ENCODE results near the gene TCOF1.

TCOF1 gene

DNA sequence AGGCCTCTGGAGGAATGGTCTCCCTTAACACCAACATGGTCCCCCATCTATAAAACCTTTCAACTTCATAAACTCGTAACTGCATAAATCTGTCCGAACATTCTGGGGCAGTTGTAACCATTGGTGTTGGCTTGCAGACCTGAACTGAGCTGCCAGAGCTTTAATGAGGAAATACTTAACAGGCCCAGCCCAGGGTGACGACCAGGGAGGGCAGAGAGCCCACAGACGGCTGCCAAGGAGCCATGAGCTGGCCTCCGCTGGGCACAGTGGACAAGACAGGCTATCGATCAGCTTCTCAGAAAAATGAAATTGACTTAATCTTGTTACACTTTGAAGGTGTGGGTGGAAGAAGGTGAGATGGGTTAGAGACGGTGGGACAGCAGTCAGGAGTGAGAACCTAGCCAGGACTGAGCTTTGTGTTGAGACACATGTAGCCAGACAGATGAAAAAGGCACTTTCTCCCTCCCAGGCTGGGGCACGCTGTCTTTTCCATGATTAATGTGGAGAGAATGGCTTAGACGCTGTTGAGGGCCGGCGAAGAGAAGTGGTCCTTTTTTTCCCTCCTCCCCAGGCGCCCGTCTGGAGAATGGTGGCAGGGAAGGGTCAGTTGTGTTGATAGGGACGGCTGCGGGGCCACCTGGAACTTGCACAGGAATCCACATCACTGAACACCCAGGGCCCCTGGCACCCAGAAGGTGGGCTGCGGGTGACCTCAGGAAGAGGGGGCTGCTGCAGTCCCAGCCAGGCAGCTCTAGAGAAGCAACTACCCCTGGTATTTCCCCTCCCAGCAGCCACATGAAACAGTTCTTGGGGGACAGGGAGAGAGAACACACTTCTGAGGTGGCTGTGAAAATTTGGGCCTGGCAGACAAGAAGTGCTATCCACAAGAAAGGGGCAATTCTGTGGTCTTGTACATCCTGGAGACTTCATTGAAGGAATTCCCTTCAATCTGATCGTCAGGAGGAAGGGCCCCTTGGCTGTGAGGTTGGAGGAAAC lies 27.3 kb upstream of the TCOF1 start:
- TF ChIP-seq GATA2 (IDR thresholded peaks at IDR 0.05; ENCODE audit: low read depth, low read length) (no peak), GATA3 (IDR thresholded peaks at IDR 0.05; ENCODE audit: low read depth, low read length) (no peak)

DNA sequence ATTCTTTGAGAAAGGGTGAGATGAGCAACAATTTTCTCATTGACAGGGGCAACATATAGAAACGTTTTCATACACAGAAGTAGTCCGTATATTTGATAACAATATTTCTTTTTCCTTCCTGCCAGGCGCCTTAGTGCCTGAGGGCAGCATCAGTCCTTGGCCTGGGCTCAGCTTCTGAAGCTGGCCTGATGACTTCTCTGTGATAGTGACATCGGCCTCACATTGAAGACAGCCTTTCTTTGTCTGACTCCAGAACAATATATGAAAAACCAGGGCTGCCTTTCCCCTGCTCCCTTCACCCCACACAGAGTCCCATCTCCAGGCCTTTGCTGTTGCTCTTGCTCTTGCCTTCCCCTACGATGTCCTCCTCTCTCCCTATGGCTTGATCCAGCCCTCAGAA lies 24.1 kb upstream of the TCOF1 start:
- no peak for TF ChIP-seq GATA2 (IDR thresholded peaks at IDR 0.05; ENCODE audit: low read depth, low read length)
- TF ChIP-seq GATA3 (IDR thresholded peaks at IDR 0.05; ENCODE audit: low read depth, low read length): no peak

DNA sequence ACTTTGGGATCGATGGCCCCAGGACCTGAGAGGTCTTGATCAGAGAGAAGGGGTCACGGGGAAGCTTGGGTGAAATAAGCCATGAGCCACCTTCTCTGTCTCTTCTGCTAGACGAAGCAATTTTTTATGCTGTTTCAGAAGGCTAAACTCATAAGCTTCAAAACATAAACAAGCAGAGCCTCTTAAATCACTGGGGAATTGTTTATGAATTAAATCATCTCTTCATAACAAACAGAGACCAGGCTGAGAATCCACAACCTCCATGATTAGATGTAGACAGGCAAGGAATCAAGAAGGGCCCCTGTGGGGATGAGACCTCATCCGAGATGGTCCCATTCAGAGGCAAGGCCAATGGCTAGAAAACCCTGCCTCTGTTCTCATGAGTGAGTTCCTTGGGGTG lies 21.7 kb upstream of the TCOF1 start:
- TF ChIP-seq GATA3 (IDR thresholded peaks at IDR 0.05; ENCODE audit: low read depth, low read length) (no peak), GATA2 (IDR thresholded peaks at IDR 0.05; ENCODE audit: low read depth, low read length) (no peak)

DNA sequence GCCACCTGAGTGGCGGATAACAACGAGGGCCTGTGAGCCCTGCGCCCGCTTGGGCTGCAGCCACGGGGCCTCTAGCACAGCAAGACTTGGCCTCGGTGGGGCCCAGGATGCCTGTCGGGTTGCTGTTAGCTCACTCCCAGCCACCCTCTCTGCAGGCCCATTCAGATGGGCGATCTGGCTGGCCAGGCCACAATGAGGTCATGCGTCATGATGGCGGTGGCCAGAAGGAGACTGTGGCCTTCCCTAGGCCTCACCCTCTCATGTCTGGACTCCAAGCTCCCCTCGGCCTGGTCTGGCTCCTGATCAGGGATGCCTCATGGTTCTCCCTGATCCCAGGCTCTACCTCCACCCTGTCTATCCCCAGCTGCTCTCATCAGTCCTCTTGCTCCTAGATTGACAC lies 19.0 kb upstream of the TCOF1 start:
- TF ChIP-seq GATA2 (IDR thresholded peaks at IDR 0.05; ENCODE audit: low read depth, low read length) (no peak), GATA3 (IDR thresholded peaks at IDR 0.05; ENCODE audit: low read depth, low read length) (no peak)

DNA sequence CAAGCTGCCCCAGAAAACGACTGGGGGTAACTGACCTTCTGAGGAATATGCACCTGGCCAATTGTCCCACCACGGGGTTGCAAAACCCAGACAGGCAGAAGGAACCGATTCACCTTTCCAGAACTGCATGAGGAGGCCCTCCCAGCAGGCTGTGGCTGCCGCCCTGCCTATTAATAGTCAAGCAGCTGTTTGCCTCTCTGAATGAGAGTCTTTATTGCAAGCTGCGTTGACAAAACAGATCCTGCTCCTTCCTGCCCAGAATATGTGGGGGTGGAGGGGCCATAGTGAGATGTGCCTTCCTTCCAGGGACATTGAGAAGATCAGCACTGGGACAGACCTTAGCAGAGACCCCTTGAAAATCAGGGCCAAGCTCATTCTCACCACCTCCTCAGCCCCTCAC lies 18.3 kb upstream of the TCOF1 start:
- TF ChIP-seq GATA3 (IDR thresholded peaks at IDR 0.05; ENCODE audit: low read depth, low read length) (no peak), GATA2 (IDR thresholded peaks at IDR 0.05; ENCODE audit: low read depth, low read length) (no peak)

DNA sequence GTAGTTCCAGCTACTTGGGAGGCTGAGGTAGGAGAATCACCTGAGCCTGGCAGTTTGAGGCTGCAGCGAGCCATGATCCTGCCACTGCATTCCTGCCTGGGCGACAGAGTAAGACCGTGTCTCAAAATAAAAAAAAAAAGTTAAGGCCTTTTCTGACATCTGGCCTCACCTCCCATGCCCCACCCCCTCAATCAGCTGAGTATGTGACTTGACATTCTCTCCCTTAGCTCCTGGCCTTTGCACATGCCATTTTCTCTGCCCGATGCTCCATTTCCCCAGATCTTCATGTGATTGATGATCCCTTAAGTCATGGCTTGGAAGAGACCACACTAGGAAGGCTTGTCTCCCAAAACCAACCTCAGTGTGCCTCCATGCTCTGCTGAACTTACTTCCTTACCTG lies 17.7 kb upstream of the TCOF1 start:
- TF ChIP-seq GATA3 (IDR thresholded peaks at IDR 0.05; ENCODE audit: low read depth, low read length): no peak
- no peak for TF ChIP-seq GATA2 (IDR thresholded peaks at IDR 0.05; ENCODE audit: low read depth, low read length)

DNA sequence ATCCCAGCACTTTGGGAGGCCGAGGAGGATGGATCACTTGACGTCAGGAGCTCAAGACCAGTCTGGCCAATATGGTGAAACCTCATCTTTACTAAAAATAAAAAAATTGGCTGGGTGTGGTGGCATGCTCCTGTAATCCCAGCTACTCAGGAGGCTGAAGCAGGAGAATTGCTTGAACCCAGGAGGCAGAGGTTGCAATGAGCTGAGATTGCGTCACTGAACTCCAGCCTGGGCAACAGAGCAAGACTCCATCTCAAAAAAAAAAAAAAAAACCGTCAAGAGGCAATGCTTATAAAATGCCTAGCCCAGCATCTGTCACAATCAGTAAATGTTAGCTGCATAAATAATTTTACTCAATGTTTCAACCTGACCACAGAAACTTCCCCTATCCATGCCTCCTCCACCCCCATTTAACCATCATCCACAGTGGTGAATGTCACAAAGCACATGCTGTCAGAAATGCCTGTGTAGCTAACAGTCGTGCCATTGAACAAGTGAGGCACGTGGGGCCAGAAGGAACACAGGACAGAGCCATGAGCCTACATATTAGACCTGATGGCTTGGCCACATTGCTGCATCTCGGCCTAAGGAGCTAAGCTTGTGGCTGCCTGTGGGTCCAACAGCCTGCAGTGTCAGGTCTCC lies 16.8 kb upstream of the TCOF1 start:
- TF ChIP-seq GATA3 (IDR thresholded peaks at IDR 0.05; ENCODE audit: low read depth, low read length): no peak
- TF ChIP-seq GATA2 (IDR thresholded peaks at IDR 0.05; ENCODE audit: low read depth, low read length): no peak

DNA sequence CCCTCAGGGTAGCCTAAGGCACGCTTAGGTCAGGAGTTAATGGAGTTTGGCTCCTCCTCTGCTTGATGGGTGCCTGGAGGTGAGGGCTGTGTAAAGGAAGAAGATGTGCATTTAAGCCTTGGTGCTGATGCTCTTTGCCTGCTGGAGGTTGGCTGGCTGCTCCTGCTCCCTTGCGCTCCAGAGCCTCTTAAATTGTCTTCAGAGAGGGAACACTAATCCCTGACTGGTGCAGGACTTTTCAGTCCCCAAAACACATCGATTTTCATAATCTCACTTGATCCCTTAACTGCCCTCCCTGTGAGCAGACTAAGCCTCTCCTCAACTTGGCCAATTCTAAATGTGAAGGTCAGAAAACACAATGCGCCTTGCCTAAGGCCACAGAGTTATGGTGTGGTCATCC lies 16.2 kb upstream of the TCOF1 start:
- TF ChIP-seq GATA2 (IDR thresholded peaks at IDR 0.05; ENCODE audit: low read depth, low read length) (no peak), GATA3 (IDR thresholded peaks at IDR 0.05; ENCODE audit: low read depth, low read length) (no peak)

DNA sequence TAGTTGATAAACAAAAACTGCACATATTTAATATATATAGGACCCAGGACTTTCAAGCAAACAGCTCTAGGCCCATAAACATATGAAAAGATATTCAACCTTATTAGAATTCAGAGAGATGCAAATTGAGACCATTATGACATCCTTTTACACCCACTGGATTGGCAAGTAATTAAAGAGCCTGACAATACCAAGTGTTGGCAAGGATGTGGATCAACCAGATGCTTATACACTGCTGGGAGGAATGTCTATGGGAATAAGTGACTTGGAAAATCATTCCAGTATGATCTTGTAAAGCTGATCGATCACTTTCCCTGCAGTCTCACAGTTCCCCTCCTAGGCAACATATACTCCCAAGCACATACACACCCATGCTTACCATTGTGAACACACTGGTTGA lies 15.5 kb upstream of the TCOF1 start:
- TF ChIP-seq GATA3 (IDR thresholded peaks at IDR 0.05; ENCODE audit: low read depth, low read length) (no peak), GATA2 (IDR thresholded peaks at IDR 0.05; ENCODE audit: low read depth, low read length) (no peak)

DNA sequence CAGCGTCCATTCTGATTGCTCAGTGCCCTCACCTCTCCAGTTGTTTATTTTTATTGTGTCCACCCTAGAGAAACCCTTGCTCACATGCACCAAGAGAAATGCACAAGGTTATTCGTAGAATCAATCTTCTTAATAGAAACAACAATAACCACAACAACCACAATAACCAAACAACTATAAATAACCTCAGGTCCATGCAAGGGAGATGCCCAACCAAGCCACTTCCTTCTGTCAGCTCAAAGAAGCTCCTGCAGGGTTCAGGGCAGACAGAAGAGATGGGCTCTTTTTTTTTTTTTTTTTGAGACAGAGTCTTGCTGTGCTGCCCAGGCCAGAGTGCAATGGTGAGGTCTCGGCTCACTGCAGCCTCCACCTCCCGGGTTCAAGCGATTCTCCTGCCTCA lies 14.9 kb upstream of the TCOF1 start:
- TF ChIP-seq GATA2 (IDR thresholded peaks at IDR 0.05; ENCODE audit: low read depth, low read length) (no peak), GATA3 (IDR thresholded peaks at IDR 0.05; ENCODE audit: low read depth, low read length) (no peak)

DNA sequence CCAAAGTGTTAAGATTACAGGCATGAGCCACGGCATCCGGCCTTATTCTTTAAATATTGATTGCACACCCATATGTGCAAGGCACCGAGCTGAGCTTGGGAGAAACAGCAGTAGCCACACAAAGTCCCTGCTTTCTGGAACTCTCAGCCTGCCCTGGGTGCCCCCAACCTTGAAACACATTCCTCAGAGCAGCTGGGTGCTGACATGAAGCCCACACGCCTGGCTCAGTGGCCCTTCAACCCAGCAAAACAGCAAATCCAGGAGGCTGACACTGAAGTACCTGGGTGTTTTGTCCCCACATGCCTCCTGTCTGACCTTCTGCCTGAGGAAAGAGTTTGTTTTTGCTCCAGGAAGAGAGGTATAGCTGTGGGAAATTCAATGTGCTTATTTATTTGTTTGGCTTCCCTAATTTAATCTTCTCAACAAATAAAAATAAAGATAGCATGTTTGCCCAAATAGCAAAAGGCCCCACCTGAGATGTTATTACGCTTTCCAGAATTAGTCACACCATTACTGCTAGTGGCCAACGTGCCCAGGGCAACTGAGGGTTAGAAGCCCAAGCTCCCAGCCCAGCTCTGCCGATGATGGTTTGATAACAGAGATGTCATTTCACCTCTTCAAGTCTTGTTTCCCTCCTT lies 13.4 kb upstream of the TCOF1 start:
- TF ChIP-seq GATA3 (IDR thresholded peaks at IDR 0.05; ENCODE audit: low read depth, low read length): no peak
- TF ChIP-seq GATA2 (IDR thresholded peaks at IDR 0.05; ENCODE audit: low read depth, low read length): no peak

DNA sequence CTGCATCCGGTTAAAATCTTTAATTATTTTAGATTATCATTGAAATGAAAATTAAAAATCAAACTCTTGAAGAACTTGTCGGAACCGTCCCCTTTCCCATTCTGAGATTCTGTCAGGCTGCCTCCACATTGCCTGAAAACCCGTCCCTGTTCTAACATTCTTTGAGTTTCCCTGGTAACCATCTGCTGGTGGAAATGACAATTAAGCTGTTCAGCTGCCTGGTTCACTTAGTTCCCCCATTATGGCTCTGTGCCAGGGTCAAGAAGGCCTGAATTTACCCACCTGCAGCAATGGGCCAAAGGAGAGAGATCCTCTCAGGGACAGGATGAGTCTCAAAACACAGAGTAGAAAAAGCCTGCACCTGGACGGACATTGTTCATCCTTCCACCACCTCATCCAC lies 11.8 kb upstream of the TCOF1 start:
- TF ChIP-seq GATA3 (IDR thresholded peaks at IDR 0.05; ENCODE audit: low read depth, low read length) (no peak), GATA2 (IDR thresholded peaks at IDR 0.05; ENCODE audit: low read depth, low read length) (no peak)

DNA sequence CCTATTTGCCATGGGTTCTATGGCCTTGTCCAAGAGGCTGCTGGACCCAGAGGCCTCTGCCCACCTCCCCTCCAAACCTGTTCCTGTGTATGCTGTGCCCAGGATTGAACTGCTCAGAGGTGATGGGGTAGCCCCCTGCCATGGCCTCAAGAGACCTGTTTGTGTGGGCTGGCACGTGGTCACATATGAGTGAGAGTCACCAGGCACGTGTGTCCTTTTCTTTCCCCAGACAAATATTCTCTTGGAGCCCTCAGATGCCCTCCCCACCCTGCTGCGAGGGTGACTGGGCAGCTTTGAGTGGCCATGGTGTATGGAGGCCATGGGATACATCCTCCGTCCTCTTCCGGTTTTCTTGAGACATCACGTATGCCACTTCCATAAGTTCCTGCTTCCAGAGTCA lies 10.9 kb upstream of the TCOF1 start:
- TF ChIP-seq GATA2 (IDR thresholded peaks at IDR 0.05; ENCODE audit: low read depth, low read length): no peak
- no peak for TF ChIP-seq GATA3 (IDR thresholded peaks at IDR 0.05; ENCODE audit: low read depth, low read length)

DNA sequence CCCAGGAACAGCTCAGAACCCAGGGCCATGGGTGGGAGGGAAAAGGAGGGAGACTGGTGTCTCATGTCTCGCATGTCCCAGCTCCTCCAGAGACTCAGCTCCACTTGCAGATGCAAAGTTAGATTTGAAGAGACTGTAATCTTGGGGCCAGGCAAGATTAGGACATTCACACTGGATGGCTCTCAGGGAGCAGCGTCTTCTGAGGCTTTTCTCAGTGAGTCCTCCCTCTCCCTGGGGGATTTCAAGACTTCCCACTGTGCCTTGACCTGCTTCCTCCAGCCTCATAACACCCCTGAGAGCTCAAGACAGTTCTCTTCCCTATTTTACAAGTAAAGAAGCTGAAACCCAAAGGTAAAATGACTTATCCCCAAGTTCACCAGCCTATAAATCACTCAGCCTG lies 10.5 kb upstream of the TCOF1 start:
- TF ChIP-seq GATA2 (IDR thresholded peaks at IDR 0.05; ENCODE audit: low read depth, low read length): no peak
- TF ChIP-seq GATA3 (IDR thresholded peaks at IDR 0.05; ENCODE audit: low read depth, low read length): no peak
